GM13977 (cell line): Measurements from ENCODE around the gene RABL3.

Experiments
- DNase-seq: peaks from one replicate; pipeline ENCODE4 v3.0.0; 2012; ENCODE audit warnings: low spot score
- CTCF ChIP-seq: IDR thresholded peaks from 2 replicates; pipeline ENCODE4 v1.5.1; 2012; ENCODE audit warnings: mild to moderate bottlenecking, control low read depth; ENCODE audit not compliant: insufficient read depth; ENCODE audit errors: extremely low read depth, missing control alignments
- in situ Hi-C: fragments of 300-500 bp; cut with MboI; formaldehyde crosslinking; loops from one replicate; pipeline ENCODE4 v1.12.0; 2022; ENCODE audit warnings: low sequenced_read_pairs, low pct_unique_long_range_greater_than_20kb, mixed read lengths, inconsistent platforms; ENCODE audit not compliant: unreplicated experiment

The RABL3 gene

DNA sequence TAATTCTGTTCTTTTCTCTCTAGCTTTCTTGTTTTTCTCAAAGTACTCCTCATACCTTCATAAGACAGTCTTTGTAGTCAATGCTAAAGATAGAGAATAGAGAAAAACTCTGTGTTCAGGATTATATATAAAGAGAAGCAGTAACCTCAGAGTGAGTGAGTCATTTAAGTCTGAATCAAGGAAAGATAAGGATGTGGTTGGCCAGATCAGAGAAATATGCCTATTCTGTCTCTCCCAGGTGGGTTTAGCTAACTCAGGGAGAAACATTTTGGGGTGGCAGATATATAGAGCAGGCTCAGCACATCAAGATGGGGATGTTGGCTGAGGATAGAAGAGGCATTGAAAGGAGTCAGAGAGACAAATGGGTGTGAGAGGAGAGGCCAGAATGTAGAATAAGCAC is 31.6 kb upstream of the RABL3 start:
- no peak for TF ChIP-seq CTCF
- DNase-seq: no peak
- in situ Hi-C loops: no loop called here

DNA sequence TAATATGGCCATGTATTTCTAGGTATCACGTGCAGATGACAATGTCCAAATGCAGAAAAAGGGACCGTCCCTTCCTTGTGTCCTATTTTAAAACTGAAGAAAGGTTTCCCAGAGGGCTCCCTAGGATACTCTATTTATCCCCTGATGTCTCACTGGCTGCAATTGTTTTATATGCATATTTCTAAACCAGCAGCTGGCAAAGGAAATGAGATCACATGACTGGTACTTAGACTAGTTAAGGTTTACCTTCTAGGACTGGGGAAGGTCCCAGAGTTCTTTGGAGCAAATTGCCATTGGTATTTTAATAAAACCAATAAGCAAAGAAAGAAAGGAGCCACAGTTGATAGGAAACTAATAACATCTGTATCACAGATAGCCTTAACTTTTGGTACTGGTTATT is 29.8 kb upstream of the RABL3 start:
- no peak for DNase-seq
- in situ Hi-C loops: no loop called here
- no peak for TF ChIP-seq CTCF

GRCh38 chr3:120770891-120771290 is 28.6 kb upstream of the RABL3 start:
- DNase-seq: no peak
- TF ChIP-seq CTCF: no peak
- in situ Hi-C loops: no loop called here

- TF ChIP-seq CTCF: no peak
- DNase-seq: no peak
- in situ Hi-C loops: no loop called here
Observed at GRCh38 chr3:120769436-120769835, 27.1 kb upstream of the RABL3 start.

- no peak for DNase-seq
- in situ Hi-C loops: no loop called here
Observed at GRCh38 chr3:120767106-120767505, 24.8 kb upstream of the RABL3 start.

GRCh38 chr3:120766576-120766975 is 24.3 kb upstream of the RABL3 start:
- DNase-seq: no peak
- in situ Hi-C loops: no loop called here
- TF ChIP-seq CTCF: no peak

More at GRCh38 chr3:120767106-120767505, 24.8 kb upstream of the RABL3 start:
- TF ChIP-seq CTCF: no peak
